Psoas muscle (tissue), 8 donors: ENCODE results near the gene ASTN2. TPM values are rescaled to one million over a fixed set of nuclear protein-coding genes. Genes with fewer than 3 reads are reported as not detected.

Experiments used
- ATAC-seq, 4 donors: fragments of 200-7000 bp; cut with Tn5 transposase; one replicate each; pipeline ENCODE4 v1.9.1; 2020; ENCODE audit warnings: moderate library complexity in 3 of 4, mild to moderate bottlenecking in 2 of 4
- DNase-seq, 2 donors: peaks; one replicate each; pipeline ENCODE4 v3.0.0-alpha.2; 2020
- H3K27ac ChIP-seq: fragments of 200-600 bp; one replicate; pipeline ENCODE4 v1.8.0; 2022
- H3K27me3 ChIP-seq, 3 donors: fragments of 200-600 bp in 1 of 3; one replicate each; pipeline versions ENCODE4 v1.6.1 to v1.8.0; 2013 to 2022; ENCODE audit warnings: low read length in 2 of 3, mild to moderate bottlenecking in 2 of 3, moderate library complexity in 1 of 3; ENCODE audit not compliant: insufficient read depth in 3 of 3
- H3K36me3 ChIP-seq, 2 donors: fragments of 200-600 bp in 1 of 2; one replicate each; pipeline versions ENCODE4 v1.6.1 to v1.8.0; 2013 to 2022; ENCODE audit warnings: low read depth in 1 of 2, mild to moderate bottlenecking in 1 of 2, moderate library complexity in 1 of 2; ENCODE audit not compliant: insufficient read depth in 1 of 2
- H3K4me1 ChIP-seq: fragments of 200-600 bp; one replicate; pipeline ENCODE4 v1.8.0; 2022
- H3K4me3 ChIP-seq: fragments of 200-600 bp; one replicate; pipeline ENCODE4 v1.8.0; 2022; ENCODE audit warnings: mild to moderate bottlenecking
- H3K9me3 ChIP-seq: fragments of 200-600 bp; one replicate; pipeline ENCODE4 v1.8.0; 2022
- CTCF ChIP-seq: fragments of 200-600 bp; IDR thresholded peaks from one replicate; pipeline ENCODE4 v1.8.0; 2022; ENCODE audit warnings: antibody characterized with exemption
- WGBS, 3 donors: extraction: QIAGEN DNeasy Blood & Tissue Kit; methylation state at CpG; one replicate each; pipeline versions ENCODE4 v1.1.6 to v1.1.7; 2013; 5-methylcytosine and 5-hydroxymethylcytosine counted together
- intact Hi-C, 2 donors: fragments of 100-400 bp; cut with DNase I; formaldehyde crosslinking; loops; one replicate each; pipeline versions ENCODE4 v1.11.0 to v1.14.2; 2022
- polyA plus RNA-seq, 3 donors: library from polyadenylated mRNA; stranded (reverse); fragments of 200-250 nt; gene quantifications; one replicate each; pipeline ENCODE4 v1.2.3, GENCODE V29; 2013
- total RNA-seq, 4 donors: library from RNA; stranded (reverse); fragmentation: NEBNext Ultra II Directional in 2 of 4; extraction: Animal tissue kit (Norgen Biotek cat#: 25700) in 2 of 4; gene quantifications; one replicate each; pipeline versions ENCODE4 v1.2.1 to v1.2.4, GENCODE V29; 2021 to 2023
- donor health status: healthy with polysubstance abuse.
- donor health status: DM: no; HTN: no; CAD: no; lungs with moderate emphysema.
- donor health status: Bipolar disorder and iron deficiency.
- donor health status: healthy.
- donor health status: DM: yes; HTN: yes; CAD: no.
- donor health status: DM: no; HTN: no; CAD: no.
- donor health status: DM: no; HTN: no; CAD: no.
- donor health status: DM: yes; HTN: yes; CAD: no.

ASTN2 gene
- total and polyA plus RNA-seq, 7 donors: 2.0 to 10.3 (median 3.3) TPM

GRCh38 chr9:116656977-116657376 is 757.9 kb downstream of the ASTN2 start:
- Histone ChIP-seq H3K36me3 (no peaks in the 10 kb centered on the region), H3K4me3 (no peak overlapping the region), H3K27me3 (no peaks in the 10 kb centered on the region), H3K27ac (no peak overlapping the region), H3K9me3 (no peaks in the 10 kb centered on the region), H3K4me1 (peaks cover 10% of the 10 kb centered on the region)
- intact Hi-C loops: loop anchor here in 1 of 2 donors (10.0 kb wide), 2 partner anchors 162 to 772 kb away; no protein-coding TSS in a partner anchor
- ATAC-seq (no peak), DNase-seq (no peak)
- TF ChIP-seq CTCF: no peak
- 42 to 54% (median 54%) methylated on average over 2 of the region's 2 CpGs for WGBS, 3 donors

DNA sequence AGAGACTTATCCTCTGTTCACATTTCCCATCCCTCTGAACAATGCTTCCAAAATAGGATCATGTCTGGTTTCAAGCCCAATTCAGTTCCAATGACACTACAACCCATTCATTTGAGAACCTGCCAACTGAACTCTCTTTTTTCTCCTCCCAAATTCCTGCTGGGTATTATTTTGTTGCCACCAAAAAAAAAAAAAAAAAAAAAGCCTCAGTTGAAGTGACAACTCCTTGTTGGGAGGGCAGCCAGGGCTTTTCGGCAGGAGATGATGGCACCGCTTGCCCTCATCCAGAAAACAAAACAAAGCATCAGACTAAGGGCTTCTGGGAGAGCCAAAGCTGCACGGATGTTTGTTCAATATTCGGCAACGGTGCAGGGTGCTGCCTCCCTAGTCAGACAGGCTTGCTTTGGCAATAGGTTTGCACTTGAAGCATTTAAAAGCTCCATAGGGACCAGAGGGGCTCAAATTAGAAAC is 758.3 kb downstream of the ASTN2 start:
- H3K27me3 ChIP-seq: no peaks in the 10 kb centered on the region
- H3K27ac ChIP-seq: no peak overlapping the region
- DNase-seq (no peak), ATAC-seq (peak in 3 of 4 donors; percentile 27 to 32 (median 30))
- H3K4me3 ChIP-seq: no peak overlapping the region
- no peak for TF ChIP-seq CTCF
- WGBS, 3 donors: 20 to 38% (median 25%) methylated on average over 5 of the region's 5 CpGs
- peaks cover 0 to under 1% of the 10 kb centered on the region in 2 donors for H3K36me3 ChIP-seq
- peaks cover 10% of the 10 kb centered on the region for H3K4me1 ChIP-seq
- intact Hi-C loops: loop anchor here in 1 of 2 donors (10.0 kb wide), 2 partner anchors 162 to 772 kb away; no protein-coding TSS in a partner anchor
- no peaks in the 10 kb centered on the region for H3K9me3 ChIP-seq

DNA sequence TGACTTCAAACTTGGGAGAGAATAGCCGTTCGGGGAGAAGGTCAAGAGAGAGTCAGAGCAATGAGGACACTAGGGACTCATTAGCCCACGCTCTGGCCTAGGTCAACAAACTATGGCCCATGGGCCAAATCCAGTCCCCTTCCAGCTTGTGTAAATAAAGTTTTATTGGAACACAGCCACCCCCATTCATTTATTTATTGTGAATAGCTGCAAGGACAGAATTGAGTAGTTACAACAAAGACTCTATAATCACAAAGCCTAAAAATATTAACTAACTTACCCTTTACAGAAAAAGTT is 760.9 kb downstream of the ASTN2 start:
- peak in 1 of 4 donors; percentile 22 for ATAC-seq
- H3K9me3 ChIP-seq: no peaks in the 10 kb centered on the region
- H3K27me3 ChIP-seq: no peaks in the 10 kb centered on the region
- H3K27ac ChIP-seq: no peak overlapping the region
- H3K4me3 ChIP-seq: no peak overlapping the region
- peaks cover 10% of the 10 kb centered on the region for H3K4me1 ChIP-seq
- TF ChIP-seq CTCF: no peak
- peaks cover 0 to 12% of the 10 kb centered on the region in 2 donors for H3K36me3 ChIP-seq
- WGBS, 3 donors: 56 to 73% (median 60%) methylated on average over 3 of the region's 3 CpGs
- intact Hi-C loops: loop anchor here in 1 of 2 donors (10.0 kb wide), 2 partner anchors 159 to 769 kb away; no protein-coding TSS in a partner anchor
- no peak for DNase-seq

DNA sequence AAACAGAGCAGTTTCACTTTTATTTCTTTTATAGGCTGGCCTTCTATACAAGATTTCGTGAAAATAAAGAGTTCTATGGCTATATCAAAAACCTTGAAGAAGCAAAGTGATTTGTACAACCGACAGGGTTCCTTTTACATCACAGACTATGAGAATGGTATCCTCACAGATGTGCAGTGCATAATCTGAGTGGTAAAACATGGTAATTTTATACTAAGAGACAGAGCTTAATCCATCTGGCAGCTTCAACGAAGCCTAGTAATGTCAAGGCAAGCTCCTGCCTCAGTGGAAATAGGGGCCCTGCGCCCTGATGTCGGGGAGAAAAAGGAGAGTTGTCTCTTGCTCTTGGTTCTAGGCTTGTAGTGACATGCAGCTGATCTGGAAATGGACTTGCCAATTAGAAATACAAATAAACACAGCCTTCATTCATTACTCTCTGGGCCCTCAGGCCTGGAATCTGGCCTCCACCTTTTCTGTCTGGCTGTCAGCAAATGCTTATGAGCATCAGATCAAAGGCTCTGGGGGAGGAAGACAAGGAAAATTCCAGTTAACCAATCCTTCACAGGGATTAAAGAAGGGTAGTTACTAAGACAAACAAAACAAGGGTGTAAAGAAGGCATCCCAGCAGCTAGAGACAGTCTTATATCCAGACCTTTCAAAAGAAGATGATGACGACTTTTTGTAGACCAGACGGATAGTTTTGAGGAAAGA is 761.4 kb downstream of the ASTN2 start:
- TF ChIP-seq CTCF: no peak
- H3K4me1 ChIP-seq: peaks cover 10% of the 10 kb centered on the region
- DNase-seq (no peak), ATAC-seq (peak in 1 of 4 donors; percentile 8)
- H3K9me3 ChIP-seq: no peaks in the 10 kb centered on the region
- no peaks in the 10 kb centered on the region for H3K27me3 ChIP-seq
- intact Hi-C loops: loop anchor here in 1 of 2 donors (10.0 kb wide), 2 partner anchors 159 to 769 kb away; no protein-coding TSS in a partner anchor
- WGBS, 3 donors: 76 to 80% (median 78%) methylated on average over 7 of the region's 7 CpGs
- no peak overlapping the region for H3K27ac ChIP-seq
- H3K36me3 ChIP-seq: peaks cover 0 to 13% of the 10 kb centered on the region in 2 donors
- H3K4me3 ChIP-seq: no peak overlapping the region
